AG10803 (cell line): ENCODE measurements around the gene FHL2.
A peak's percentile ranks its signal among the peaks of the same experiment; 100 is the strongest.

Source experiments
- DNase-seq: peaks from one replicate; pipeline ENCODE4 v3.0.0; 2010; ENCODE audit warnings: low read depth
- H3K4me3 ChIP-seq: 2 replicates; pipeline ENCODE4 v1.5.1; 2011; ENCODE audit warnings: mild to moderate bottlenecking, low read length, control low read depth
- CTCF ChIP-seq: conservative IDR thresholded peaks from 2 replicates; pipeline ENCODE4 v1.5.1; 2011; ENCODE audit warnings: mild to moderate bottlenecking, low read length, control low read depth, inconsistent platforms

FHL2 gene

GRCh38 chr2:105378276-105378840 lies 20.5 kb downstream of the FHL2 start:
- no peak for TF ChIP-seq CTCF
- H3K4me3 ChIP-seq: no peak overlapping the region
- DNase-seq: no peak

DNA sequence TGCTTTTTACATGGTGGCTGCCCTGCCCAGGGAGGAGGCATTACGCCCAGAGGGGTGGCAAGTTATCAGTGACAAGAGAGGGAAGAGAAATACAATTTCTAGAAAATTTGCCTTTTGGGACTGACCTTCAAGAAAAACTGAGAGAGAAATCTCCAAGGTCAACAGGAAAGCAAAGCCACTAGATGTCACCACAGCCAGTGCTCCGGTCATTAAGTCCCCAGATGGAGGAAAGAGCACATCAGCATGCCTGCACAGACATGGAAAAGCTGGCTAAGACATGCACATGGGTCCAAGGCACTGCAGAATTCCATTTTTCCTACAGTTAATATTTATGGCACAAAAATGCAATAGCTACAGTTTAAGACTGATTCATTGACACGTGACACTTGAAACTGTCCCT lies 21.0 kb downstream of the FHL2 start:
- no peak overlapping the region for H3K4me3 ChIP-seq
- no peak for DNase-seq
- peak; percentile 15; the same call in 1 of the 2 replicates for TF ChIP-seq CTCF

DNA sequence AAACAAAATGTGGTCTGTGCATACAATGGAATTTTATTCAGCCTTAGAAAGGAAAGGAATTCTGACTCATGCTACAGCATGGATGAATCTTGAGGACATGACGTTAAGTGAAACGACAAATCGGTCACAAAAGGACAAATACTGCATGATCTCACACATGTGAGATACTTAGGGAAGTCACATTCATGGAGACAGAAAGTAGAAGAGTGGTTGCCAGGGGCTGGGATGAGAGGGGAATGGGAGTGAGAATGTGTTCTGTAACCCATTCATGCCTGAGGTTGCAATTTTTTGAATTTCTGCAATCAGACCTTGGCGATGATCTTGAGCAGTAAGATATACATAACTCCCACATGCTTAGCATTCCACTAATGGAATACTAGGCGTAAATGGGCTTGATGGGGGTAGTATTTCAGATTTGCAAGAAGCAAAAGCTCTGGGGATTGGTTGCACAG lies 22.0 kb downstream of the FHL2 start:
- no peak for TF ChIP-seq CTCF
- DNase-seq: peak; percentile 64
- H3K4me3 ChIP-seq: no peak overlapping the region

- H3K4me3 ChIP-seq: no peak overlapping the region
- no peak for TF ChIP-seq CTCF
- no peak for DNase-seq
Measured at GRCh38 chr2:105376010-105376409, 22.8 kb downstream of the FHL2 start.

DNA sequence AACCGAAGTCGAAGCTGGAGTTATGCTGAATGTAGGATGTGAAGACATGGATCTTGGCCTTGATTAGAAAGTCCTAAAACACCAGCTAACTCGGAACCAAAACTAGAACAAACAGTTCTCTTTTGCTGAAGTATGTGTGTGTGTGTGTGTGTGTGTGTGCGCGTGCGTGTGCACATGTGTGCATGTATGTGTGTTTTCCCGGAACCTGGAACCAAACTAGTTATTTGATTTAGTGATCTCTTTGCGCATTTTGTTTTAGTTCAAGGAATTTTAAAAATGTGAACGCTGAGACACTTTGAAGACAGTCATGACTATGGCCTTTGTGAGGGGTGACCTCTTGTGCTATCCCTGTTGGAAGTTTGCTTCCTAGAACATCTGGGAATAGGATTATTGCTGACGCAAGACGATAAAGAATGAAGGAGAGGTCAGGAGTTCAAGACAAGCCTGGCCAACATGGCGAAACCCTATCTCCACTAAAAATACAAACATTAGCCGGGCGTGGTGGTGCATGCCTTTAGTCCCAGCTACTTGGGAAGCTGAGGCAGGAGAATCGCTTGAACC lies 23.8 kb downstream of the FHL2 start:
- TF ChIP-seq CTCF: no peak
- peak; percentile 64 for DNase-seq
- H3K4me3 ChIP-seq: no peak overlapping the region

GRCh38 chr2:105373895-105374401 lies 24.9 kb downstream of the FHL2 start:
- TF ChIP-seq CTCF: no peak
- H3K4me3 ChIP-seq: no peak overlapping the region
- DNase-seq: no peak

- TF ChIP-seq CTCF: no peak
- DNase-seq: peak; percentile 66
- H3K4me3 ChIP-seq: no peak overlapping the region
Measured at GRCh38 chr2:105373344-105373781, 25.5 kb downstream of the FHL2 start.
